ENCODE data around the gene SPDYC. TPM values are rescaled to one million over a fixed set of nuclear protein-coding genes. Genes with fewer than 3 reads are reported as not detected.

Gene SPDYC, protein sequence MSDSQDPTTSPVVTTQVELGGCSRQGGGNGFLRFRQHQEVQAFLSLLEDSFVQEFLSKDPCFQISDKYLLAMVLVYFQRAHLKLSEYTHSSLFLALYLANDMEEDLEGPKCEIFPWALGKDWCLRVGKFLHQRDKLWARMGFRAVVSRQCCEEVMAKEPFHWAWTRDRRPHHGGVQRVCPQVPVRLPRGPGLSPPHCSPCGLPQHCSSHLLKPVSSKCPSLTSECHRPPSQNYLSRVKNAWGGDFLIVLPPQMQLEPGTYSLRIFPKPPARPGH
- not detected for total RNA-seq (2013)
- under 1 TPM in 1 of 3 donors, not detected in 2; 0.64 TPM for polyA plus RNA-seq
- polyA minus RNA-seq, result not detected in 2 replicates
- 0 to 0.12 (median 0) reads per million in 11 experiments for total RNA-seq

DNA sequence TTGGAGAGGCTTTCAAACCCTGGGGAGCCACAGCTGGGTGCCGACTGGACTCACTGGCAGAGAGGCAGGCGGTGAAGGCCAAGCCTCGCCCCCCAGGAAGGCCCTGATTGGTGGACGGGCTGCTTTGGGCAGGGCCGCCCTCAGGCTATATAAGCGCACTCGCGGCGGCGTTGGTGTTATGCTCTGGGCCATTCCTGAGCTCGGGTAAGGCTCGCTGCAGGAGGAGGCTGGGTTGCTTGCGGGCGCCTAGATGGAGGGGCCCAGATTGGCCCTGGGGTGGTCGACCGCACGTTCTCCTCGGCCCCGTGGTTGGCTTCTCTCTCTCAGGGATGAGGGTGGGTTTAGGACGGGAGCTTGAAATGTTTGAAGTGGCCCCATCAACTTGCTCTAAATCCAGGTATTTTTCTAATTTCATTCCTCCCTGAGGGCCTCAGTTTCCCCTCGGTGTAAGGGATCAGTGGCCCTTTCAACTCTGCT lies at the start of gene SPDYC:
TSS of gene SPDYC (plus strand) at position 176 of the 477 bp plus-strand sequence. CDS start 1,125 bp downstream, outside the sequence.
- Histone ChIP-seq H4K20me1 (ENCODE audit: insufficient read depth, low read length) (no peaks in the 10 kb centered on the region), H3K79me2 (ENCODE audit: insufficient read depth, low read length) (no peaks in the 10 kb centered on the region), H3K27ac (ENCODE audit: low read depth in 1 of 2, low read length in 2 of 2) (no peak within 1 kb of the TSS), H3K36me3 (replicated peaks in 1 of 2; ENCODE audit: control insufficient read depth in 1 of 2, insufficient read depth in 2 of 2, low read length in 2 of 2) (no peaks in the 10 kb centered on the region), H3K9ac (ENCODE audit: insufficient read depth, low read length, poor library complexity, severe bottlenecking) (peak within 1 kb of the TSS; percentile 13), H2AFZ (ENCODE audit: insufficient read depth, low read depth, low read length, poor library complexity, severe bottlenecking) (peak within 1 kb of the TSS; percentile 93), H3K4me3 (replicated peaks in 1 of 3; ENCODE audit: low read depth in 2 of 3, low read length in 3 of 3) (no peak within 1 kb of the TSS), H3K4me1 (ENCODE audit: control insufficient read depth in 1 of 2, insufficient read depth in 2 of 2, low read length in 2 of 2) (peaks cover 5 to 6% of the 10 kb centered on the region in 2 donors), H3K9me3 (replicated peaks in 1 of 2; ENCODE audit: control insufficient read depth in 1 of 2, insufficient read depth in 1 of 2, low read length in 2 of 2) (no peaks in the 10 kb centered on the region), H3K4me2 (replicated peaks; ENCODE audit: extremely low read depth, low read length, poor library complexity, severe bottlenecking) (no peak within 1 kb of the TSS), H3K27me3 (ENCODE audit: control insufficient read depth in 2 of 2, insufficient read depth in 2 of 2, low read length in 2 of 2) (no peaks in the 10 kb centered on the region)
- 98% methylated on average over 14 of the region's 21 CpGs for WGBS (ENCODE audit: insufficient coverage)
- no peak for DNase-seq
- intact Hi-C loops (cut with micrococcal nuclease), result loop anchor here in 1 of 2 donors (5.0 kb wide), 1 partner anchor 228 kb away; no protein-coding TSS in a partner anchor
- no peak within 1 kb of the TSS for H3K4me3 Mint-ChIP-seq
- peaks cover 1 to 7% (median 2%) of the 10 kb centered on the region in 3 donors for H3K27me3 Mint-ChIP-seq (ENCODE audit: low read depth in 3 of 3)
- peaks cover 11% of the 10 kb centered on the region for H3K4me1 Mint-ChIP-seq
- H3K36me3 Mint-ChIP-seq, result no peaks in the 10 kb centered on the region
- no peaks in the 10 kb centered on the region for H3K9me3 Mint-ChIP-seq
- TF ChIP-seq, protein P1, sequence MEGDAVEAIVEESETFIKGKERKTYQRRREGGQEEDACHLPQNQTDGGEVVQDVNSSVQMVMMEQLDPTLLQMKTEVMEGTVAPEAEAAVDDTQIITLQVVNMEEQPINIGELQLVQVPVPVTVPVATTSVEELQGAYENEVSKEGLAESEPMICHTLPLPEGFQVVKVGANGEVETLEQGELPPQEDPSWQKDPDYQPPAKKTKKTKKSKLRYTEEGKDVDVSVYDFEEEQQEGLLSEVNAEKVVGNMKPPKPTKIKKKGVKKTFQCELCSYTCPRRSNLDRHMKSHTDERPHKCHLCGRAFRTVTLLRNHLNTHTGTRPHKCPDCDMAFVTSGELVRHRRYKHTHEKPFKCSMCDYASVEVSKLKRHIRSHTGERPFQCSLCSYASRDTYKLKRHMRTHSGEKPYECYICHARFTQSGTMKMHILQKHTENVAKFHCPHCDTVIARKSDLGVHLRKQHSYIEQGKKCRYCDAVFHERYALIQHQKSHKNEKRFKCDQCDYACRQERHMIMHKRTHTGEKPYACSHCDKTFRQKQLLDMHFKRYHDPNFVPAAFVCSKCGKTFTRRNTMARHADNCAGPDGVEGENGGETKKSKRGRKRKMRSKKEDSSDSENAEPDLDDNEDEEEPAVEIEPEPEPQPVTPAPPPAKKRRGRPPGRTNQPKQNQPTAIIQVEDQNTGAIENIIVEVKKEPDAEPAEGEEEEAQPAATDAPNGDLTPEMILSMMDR (IDR thresholded peaks at IDR 0.05), result no peak
- peak within 1 kb of the TSS; percentile 0 to 89 (median 66) for H3K27ac Mint-ChIP-seq

DNA sequence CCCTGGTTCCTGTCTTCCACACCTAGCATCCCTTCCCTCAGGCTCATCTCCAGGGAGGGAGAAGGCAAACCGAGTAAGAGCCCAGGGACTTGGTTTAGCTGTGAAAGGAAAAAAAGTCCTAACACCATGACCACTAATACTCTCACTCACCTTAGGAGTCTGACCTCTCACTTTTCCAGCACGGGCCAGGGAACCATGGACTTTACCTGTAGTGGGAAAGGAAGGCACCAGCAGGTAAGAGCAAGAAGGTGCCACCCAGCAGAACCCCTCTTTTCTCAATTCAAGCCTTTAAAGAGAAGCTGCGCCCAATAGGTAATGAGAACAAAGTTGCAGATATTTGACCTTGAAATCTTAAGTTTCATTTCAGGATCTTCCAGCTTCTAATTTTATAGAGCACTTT lies 49.2 kb upstream of the SPDYC start:
- peak overlapping the region; percentile 98 for H3K9ac ChIP-seq (ENCODE audit: insufficient read depth, low read length, poor library complexity, severe bottlenecking)
- Mint-ChIP-seq H3K27me3 (ENCODE audit: low read depth in 3 of 3) (no peaks in the 10 kb centered on the region), H3K4me3 (peak overlapping the region; percentile 96 to 98), H3K27ac (peak overlapping the region; percentile 99 to 100 (median 99)), H3K4me1 (peaks cover 27% of the 10 kb centered on the region), H3K36me3 (peaks cover 51 to 60% of the 10 kb centered on the region in 2 donors), H3K9me3 (no peaks in the 10 kb centered on the region)
- no CpG with 5 or more reads among the region's 3 CpGs for WGBS (ENCODE audit: insufficient coverage)
- TF ChIP-seq, protein P1 (IDR thresholded peaks at IDR 0.05), result no peak
- H3K4me1 ChIP-seq (ENCODE audit: control insufficient read depth in 1 of 2, insufficient read depth in 2 of 2, low read length in 2 of 2), result peaks cover 28 to 46% of the 10 kb centered on the region in 2 donors
- H4K20me1 ChIP-seq (ENCODE audit: insufficient read depth, low read length), result peaks cover 16% of the 10 kb centered on the region
- intact Hi-C loops (cut with micrococcal nuclease), result loop anchor here in 1 of 2 donors (5.0 kb wide), 1 partner anchor 204 kb away; the partner anchor contains the start of gene ATG2A
- peak overlapping the region; percentile 87 to 99 for H3K27ac ChIP-seq (ENCODE audit: low read depth in 1 of 2, low read length in 2 of 2)
- peak overlapping the region; percentile 89 for H3K4me2 ChIP-seq (replicated peaks; ENCODE audit: extremely low read depth, low read length, poor library complexity, severe bottlenecking)
- no peak overlapping the region for H2AFZ ChIP-seq (ENCODE audit: insufficient read depth, low read depth, low read length, poor library complexity, severe bottlenecking)
- peaks cover 70% of the 10 kb centered on the region for H3K79me2 ChIP-seq (ENCODE audit: insufficient read depth, low read length)
- no peaks in the 10 kb centered on the region for H3K9me3 ChIP-seq (replicated peaks in 1 of 2; ENCODE audit: control insufficient read depth in 1 of 2, insufficient read depth in 1 of 2, low read length in 2 of 2)
- no peak for DNase-seq
- no peaks in the 10 kb centered on the region for H3K27me3 ChIP-seq (ENCODE audit: control insufficient read depth in 2 of 2, insufficient read depth in 2 of 2, low read length in 2 of 2)
- peak overlapping the region; percentile 72 to 93 (median 91) for H3K4me3 ChIP-seq (replicated peaks in 1 of 3; ENCODE audit: low read depth in 2 of 3, low read length in 3 of 3)
- peaks cover 43 to 49% of the 10 kb centered on the region in 2 donors for H3K36me3 ChIP-seq (replicated peaks in 1 of 2; ENCODE audit: control insufficient read depth in 1 of 2, insufficient read depth in 2 of 2, low read length in 2 of 2)
